Liver (tissue), 9 donors: ENCODE results near the gene NR6A1. TPM values are rescaled to one million over a fixed set of nuclear protein-coding genes. Genes with fewer than 3 reads are reported as not detected.

Experiments used
- DNase-seq: peaks from one replicate; pipeline ENCODE4 v3.0.0-alpha.2; 2017; ENCODE audit warnings: low spot score
- H3K27ac ChIP-seq, 2 donors: one replicate each; pipeline ENCODE4 v1.7.0; 2013; ENCODE audit warnings: inconsistent platforms in 2 of 2, low read length in 2 of 2, control low read depth in 1 of 2, low read depth in 1 of 2, mild to moderate bottlenecking in 1 of 2
- H3K27me3 ChIP-seq, 4 donors: one replicate each; pipeline versions ENCODE4 v1.6.1 to v1.7.0; 2013; ENCODE audit warnings: low read length in 3 of 4, inconsistent platforms in 1 of 4, mild to moderate bottlenecking in 1 of 4, moderate library complexity in 1 of 4; ENCODE audit not compliant: control insufficient read depth in 4 of 4, insufficient read depth in 4 of 4
- H3K36me3 ChIP-seq, 4 donors: one replicate each; pipeline versions ENCODE4 v1.6.1 to v1.7.0; 2013; ENCODE audit warnings: low read length in 3 of 4, mild to moderate bottlenecking in 3 of 4, low read depth in 1 of 4, moderate library complexity in 1 of 4; ENCODE audit not compliant: control insufficient read depth in 4 of 4, insufficient read depth in 3 of 4
- H3K4me1 ChIP-seq, 4 donors: one replicate each; pipeline versions ENCODE4 v1.6.1 to v1.7.0; 2013; ENCODE audit warnings: low read length in 3 of 4, mild to moderate bottlenecking in 3 of 4, moderate library complexity in 1 of 4; ENCODE audit not compliant: control insufficient read depth in 4 of 4, insufficient read depth in 4 of 4
- H3K4me3 ChIP-seq, 3 donors: one replicate each; pipeline versions ENCODE4 v1.6.1 to v1.7.0; 2013; ENCODE audit warnings: low read length in 3 of 3, control low read depth in 1 of 3, low read depth in 1 of 3, mild to moderate bottlenecking in 1 of 3
- H3K9ac ChIP-seq, 2 donors: one replicate each; pipeline ENCODE4 v1.7.0; 2013; ENCODE audit warnings: low read length in 2 of 2, mild to moderate bottlenecking in 2 of 2, moderate library complexity in 2 of 2, control low read depth in 1 of 2, low read depth in 1 of 2
- H3K9me3 ChIP-seq, 4 donors: one replicate each; pipeline versions ENCODE4 v1.6.1 to v1.7.0; 2013; ENCODE audit warnings: low read length in 3 of 4; ENCODE audit not compliant: control insufficient read depth in 4 of 4
- ATF3 ChIP-seq: IDR thresholded peaks from 2 replicates; pipeline ENCODE4 v1.6.1; 2016; ENCODE audit warnings: antibody characterized with exemption
- CTCF ChIP-seq: fragments of 150-350 bp; IDR thresholded peaks from 2 replicates; pipeline ENCODE4 v1.5.1; 2017; ENCODE audit warnings: improper control_type of control experiment, low read depth, low read length; ENCODE audit not compliant: missing input control
- GABPA ChIP-seq, 2 donors: IDR thresholded peaks in 1 of 2; conservative IDR thresholded peaks in 1 of 2; 2 replicates each; pipeline ENCODE4 v1.6.1; 2016; ENCODE audit warnings: antibody characterized with exemption in 2 of 2, mild to moderate bottlenecking in 1 of 2, moderate library complexity in 1 of 2
- REST ChIP-seq: IDR thresholded peaks from 2 replicates; pipeline ENCODE4 v1.6.1; 2016; ENCODE audit warnings: antibody characterized with exemption, mild to moderate bottlenecking
- SP1 ChIP-seq: IDR thresholded peaks from 2 replicates; pipeline ENCODE4 v1.6.1; 2018; ENCODE audit warnings: antibody characterized with exemption, mild to moderate bottlenecking
- ZBTB33 ChIP-seq: IDR thresholded peaks from 2 replicates; pipeline ENCODE4 v1.6.1; 2016; ENCODE audit warnings: antibody characterized with exemption
- WGBS: extraction: QIAGEN DNeasy Blood & Tissue Kit; methylation state at CpG from one replicate; pipeline ENCODE4 v1.1.7; 2013; 5-methylcytosine and 5-hydroxymethylcytosine counted together
- polyA plus RNA-seq, 2 donors: library from polyadenylated mRNA; stranded (reverse) in 1 of 2; unstranded in 1 of 2; fragments of 200-250 nt in 1 of 2; fragments of >200 nt in 1 of 2; fragmentation: Nextera tagmentation in 1 of 2; extraction: Ambion mirVana in 1 of 2; gene quantifications; one replicate each; pipeline versions ENCODE4 v1.2.1 to v1.2.3, GENCODE V29; 2013 to 2015
- total RNA-seq, 2 donors: library from RNA; depleted of rRNA; stranded (reverse); fragments of >200 nt; gene quantifications; one replicate each; pipeline ENCODE4 v1.2.3, GENCODE V29; 2014
- donor health status: healthy.
- donor health status: healthy.
- donor health status: healthy.
- donor health status: healthy.
- donor health status: healthy.

Gene NR6A1
- total and polyA plus RNA-seq, 4 donors = 0.72 to 6.1 (median 2.1) TPM

- TF ChIP-seq CTCF (no peak), ATF3 (no peak), REST (no peak)
- H3K27me3 ChIP-seq = no peaks in the 10 kb centered on the region
- no peak for DNase-seq
- H3K36me3 ChIP-seq = no peaks in the 10 kb centered on the region
- no peak overlapping the region for H3K9ac ChIP-seq
- no peaks in the 10 kb centered on the region for H3K9me3 ChIP-seq
- no peak overlapping the region for H3K27ac ChIP-seq
- H3K4me3 ChIP-seq = no peak overlapping the region
- 44% methylated on average over 40 of the region's 40 CpGs for WGBS
- no peaks in the 10 kb centered on the region for H3K4me1 ChIP-seq
These were observed 283.6 kb downstream of the NR6A1 start for GRCh38 chr9:124487260-124488182.

- Histone ChIP-seq H3K9me3 (no peaks in the 10 kb centered on the region), H3K4me1 (no peaks in the 10 kb centered on the region), H3K27ac (no peak overlapping the region), H3K9ac (no peak overlapping the region), H3K27me3 (no peaks in the 10 kb centered on the region), H3K36me3 (no peaks in the 10 kb centered on the region), H3K4me3 (no peak overlapping the region)
- TF ChIP-seq REST = no peak
- no peak for TF ChIP-seq SP1
- no peak for TF ChIP-seq ZBTB33
- no peak for TF ChIP-seq CTCF
- no peak for TF ChIP-seq GABPA (IDR thresholded peaks at IDR 0.05 in 1 of 2, conservative IDR thresholded peaks at IDR 0.05 in 1 of 2)
- no peak for DNase-seq
- WGBS = 47% methylated on average over 17 of the region's 17 CpGs
These were observed 284.3 kb downstream of the NR6A1 start for GRCh38 chr9:124486778-124487259.
